Measurements from ENCODE around the gene METRN.

Gene METRN

DNA sequence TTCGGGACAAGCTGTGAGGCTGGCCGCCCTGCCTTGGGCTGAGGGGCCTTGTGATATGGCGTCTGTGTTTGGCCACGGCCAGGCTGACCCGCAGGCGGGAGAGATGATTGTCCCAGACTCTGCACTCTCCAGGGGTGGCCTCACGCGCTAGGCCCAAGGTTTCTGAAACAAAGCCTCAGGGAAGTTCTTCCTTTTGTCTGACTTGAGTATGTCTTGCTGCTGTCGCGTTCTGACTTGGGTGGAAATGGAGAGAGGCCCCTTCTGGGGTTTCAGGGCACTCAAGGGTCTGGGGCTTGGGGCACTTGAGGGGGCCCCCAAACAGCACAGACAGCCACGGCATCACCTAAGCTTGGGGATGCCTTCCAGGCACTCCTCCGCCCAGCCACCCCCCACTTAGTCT lies 3.8 kb upstream of the METRN start:
- DNase-seq: no peak

DNA sequence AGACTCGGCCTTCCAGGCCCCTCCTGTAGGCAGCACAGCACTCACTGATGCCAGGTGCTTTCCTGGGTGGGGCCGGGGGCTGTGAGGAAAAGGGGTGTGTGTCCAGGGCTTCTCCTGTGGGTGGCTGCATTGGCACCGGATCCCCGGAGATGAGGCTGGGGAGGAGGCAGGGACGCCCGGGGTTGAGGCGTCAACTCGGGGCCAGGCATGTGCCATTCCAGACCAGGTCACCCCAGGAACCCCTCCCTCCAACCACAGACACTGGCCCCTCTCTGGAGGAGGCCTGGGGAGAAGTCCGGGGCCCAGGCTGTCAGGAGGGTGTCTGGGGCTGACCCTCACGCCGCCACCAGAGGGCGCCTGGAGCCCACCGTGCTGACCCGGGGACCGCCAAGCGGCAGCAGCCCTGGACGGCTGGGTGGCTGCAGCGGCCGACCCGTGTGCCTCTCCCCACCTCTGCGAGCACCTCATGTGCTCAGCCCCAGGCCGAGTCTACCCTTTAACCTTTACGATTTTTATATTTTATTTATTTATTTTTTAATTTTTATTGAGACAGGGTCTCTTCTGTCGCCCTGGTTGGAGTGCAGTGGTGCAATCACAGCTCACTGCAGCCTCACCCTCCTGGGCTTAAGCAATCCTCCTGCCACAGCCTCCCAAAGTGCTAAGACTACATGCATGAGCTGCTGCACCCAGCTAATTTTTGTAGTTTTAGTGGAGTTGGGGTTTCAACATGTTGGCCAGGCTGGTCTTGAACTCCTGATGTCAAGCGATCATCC lies 3.2 kb upstream of the METRN start:
- peak; percentile 92 for DNase-seq

- DNase-seq: peak; percentile 81
Observed at GRCh38 chr16:712740-713250, 2.1 kb upstream of the METRN start.

GRCh38 chr16:714079-714478 lies 839 bp upstream of the METRN start:
- no peak for DNase-seq

DNA sequence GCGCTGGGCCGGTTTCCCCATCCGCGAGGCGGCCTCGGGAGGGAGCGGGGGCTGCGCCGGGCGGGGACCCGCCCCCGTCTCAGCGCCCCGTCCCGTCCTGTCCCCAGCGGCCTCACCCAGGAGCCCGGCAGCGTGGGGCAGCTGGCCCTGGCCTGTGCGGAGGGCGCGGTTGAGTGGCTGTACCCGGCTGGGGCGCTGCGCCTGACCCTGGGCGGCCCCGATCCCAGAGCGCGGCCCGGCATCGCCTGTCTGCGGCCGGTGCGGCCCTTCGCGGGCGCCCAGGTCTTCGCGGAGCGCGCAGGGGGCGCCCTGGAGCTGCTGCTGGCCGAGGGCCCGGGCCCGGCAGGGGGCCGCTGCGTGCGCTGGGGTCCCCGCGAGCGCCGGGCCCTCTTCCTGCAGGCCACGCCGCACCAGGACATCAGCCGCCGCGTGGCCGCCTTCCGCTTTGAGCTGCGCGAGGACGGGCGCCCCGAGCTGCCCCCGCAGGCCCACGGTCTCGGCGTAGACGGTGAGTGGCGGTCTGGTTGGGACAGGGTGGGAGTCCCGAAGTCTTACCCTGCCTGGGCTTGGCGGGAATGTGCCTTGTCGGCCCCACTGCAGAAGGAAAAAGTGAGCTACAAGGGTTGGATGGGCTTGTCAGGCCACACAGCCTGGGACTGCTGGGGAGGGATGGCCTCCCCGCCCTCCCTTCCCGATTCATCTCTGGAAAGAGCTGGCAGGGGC lies 720 bp downstream of the METRN start:
- DNase-seq: peak; percentile 68

GRCh38 chr16:716200-716568 lies 1.3 kb downstream of the METRN start:
- no peak for DNase-seq

- no peak for DNase-seq
Observed at GRCh38 chr16:716768-717325, 1.9 kb downstream of the METRN start.

GRCh38 chr16:717450-718245 lies 2.7 kb downstream of the METRN start:
- no peak for DNase-seq

DNA sequence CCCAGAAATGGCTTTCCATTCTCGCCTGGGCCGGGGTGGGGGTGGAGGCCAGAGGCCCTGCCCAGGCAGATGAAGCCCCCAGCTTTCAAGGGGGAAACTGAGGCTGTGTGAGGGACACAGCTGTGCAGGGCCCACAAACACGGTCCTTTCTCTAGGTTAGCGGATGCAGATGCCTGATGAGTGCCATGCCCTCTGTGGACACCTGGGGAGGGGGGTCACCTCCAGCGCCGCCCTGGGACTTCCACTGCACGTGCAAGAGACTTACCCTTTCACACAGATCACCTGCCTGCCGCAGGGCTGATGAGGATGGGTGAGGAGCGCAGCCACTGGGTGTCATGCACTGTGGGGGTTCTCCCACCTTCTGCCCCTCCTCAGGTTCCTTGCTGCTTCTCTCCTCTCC lies 3.5 kb downstream of the METRN start:
- DNase-seq: no peak

DNA sequence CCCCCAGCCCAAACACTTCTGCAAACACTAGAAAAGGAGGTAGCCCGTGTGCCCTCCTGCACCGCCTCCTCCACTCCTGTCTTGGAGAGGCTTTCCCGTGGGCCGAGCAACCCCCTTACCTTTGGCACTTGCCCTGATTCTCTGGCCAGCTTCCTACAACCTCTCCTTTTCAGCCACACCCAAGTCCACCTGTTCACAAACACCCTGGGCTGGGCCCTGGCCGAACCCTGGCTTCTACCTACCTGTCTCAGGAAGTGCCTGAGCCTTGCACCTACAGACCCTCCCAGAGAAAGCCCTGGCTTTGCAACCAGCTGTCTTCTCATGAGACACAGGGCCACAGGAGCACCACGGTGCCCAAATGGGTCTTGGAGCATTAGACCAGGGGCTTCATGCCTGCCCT lies 4.0 kb downstream of the METRN start:
- DNase-seq: no peak

- DNase-seq: no peak
Observed at GRCh38 chr16:719815-720446, 5.0 kb downstream of the METRN start.

DNA sequence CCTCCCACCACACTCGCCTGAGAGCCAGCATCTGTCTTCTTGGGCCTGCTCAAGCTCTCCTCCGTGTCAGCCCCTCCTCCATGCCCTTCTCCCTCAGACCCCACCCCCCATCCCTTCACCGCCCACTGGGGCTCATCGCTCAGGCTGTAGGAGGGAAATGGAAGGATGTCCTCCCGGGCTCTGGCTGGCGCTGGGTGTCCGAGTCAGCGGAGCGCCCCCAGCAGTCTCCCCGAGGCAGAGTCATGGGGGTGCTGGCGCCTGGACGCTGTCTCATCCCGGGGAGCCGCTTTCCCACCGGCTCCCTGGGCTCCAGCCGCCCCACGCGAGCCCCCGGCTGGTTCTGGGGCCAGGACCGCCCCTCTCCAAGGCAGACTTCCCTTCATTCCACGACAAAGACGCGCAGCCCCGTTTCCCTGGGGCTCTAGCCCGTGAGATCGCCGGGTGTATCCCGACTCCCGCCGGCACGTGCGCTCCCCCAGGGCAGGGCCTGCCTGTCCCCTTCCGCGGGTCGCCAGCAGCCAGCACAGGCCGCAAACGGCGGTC lies 5.6 kb downstream of the METRN start:
- peak; percentile 70 for DNase-seq

GRCh38 chr16:720990-721764 lies 6.3 kb downstream of the METRN start, which contains the start of gene ANTKMT:
TSS of gene ANTKMT (plus strand) at chr16:721146. CDS start at chr16:721275, 129 bp downstream.
- peak; percentile 90 for DNase-seq

DNA sequence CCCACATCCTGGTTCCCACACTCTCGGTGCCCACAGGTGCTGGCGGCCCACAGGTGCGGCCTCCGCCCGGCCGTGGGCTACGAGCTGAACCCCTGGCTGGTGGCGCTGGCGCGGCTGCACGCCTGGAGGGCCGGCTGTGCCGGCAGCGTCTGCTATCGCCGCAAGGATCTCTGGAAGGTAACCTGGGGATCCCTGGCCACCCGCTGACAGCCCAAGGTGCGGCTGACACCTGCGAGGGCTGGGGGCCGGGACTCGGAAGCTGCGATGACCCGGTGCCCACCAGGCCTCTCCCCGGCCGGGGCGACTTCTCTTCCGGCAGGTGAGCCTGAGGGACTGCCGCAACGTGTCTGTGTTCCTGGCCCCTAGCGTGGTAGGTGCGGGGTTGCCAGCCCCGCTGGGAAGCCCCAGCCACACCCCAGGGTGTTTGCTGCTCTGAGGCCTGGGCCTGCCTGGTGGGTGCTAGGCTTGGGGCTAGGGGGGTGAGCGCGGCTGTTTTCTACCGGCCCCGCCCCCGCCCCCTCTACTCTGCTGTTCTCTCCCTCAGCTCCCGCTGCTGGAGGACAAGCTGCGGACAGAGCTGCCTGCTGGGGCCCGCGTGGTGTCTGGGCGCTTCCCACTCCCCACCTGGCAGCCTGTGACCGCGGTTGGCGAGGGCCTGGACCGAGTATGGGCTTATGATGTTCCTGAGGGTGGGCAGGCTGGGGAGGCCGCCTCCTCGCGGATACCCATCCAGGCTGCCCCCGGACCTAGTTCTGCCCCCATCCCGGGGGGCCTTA lies 7.0 kb downstream of the METRN start:
- DNase-seq: no peak

DNA sequence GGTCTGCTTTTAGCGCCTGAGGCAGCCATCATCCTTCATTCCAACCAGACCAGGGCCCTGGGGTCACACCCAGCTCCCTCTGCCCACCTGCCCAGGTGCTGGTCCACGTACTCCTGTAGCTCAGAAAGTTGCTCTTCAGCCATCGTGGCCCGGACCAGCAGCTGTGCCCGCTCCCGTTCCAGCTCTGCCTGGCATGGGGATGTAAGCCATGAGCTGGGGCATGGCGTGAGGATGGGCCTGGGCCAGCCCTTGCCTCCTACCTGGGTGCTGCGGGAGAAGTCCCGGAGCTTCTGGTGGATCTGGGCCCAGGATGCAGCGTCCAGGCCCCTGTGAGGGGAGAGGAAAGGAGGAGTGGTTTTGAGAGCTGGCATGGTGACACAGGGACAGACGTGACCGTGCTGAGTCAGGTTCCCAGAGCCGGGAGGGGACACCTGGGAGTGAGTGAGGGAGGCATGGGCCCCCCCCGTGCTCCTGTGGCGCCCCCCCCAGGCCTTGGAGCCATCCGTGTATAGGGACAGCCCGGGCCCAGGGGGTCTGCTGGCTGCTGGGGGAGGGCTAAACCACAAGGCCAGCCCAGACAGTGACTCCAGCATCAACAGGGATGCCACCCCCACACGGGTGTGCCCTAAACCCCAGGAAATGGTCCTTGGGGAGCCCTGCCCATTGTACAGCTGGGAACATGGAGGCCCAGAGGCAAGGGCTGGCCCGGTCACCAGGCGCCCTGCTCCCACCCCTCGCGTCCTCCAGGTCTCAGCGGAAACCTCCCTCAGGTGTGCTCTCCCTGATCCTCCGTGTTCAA lies 8.1 kb downstream of the METRN start:
- no peak for DNase-seq

DNA sequence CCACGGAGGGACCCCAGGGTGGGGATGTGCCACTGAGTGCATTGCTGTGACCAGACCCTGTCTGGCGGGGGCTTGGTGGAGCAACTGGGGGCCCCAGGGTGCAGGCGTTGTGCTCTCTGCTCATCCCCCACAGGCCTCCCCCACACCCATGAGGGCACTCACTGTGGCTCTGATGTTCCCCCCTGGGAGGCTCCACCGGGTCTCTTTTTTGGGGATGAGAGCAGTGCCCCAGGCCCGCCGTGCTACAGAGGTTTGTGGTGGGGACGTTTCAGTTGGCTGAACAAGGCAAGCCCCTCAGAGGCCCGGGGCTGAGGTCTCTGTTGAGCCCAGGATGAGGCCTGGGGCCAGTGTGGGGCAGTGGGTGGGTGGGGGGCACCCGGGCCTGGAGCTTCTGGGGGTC lies 8.8 kb downstream of the METRN start:
- no peak for DNase-seq

DNA sequence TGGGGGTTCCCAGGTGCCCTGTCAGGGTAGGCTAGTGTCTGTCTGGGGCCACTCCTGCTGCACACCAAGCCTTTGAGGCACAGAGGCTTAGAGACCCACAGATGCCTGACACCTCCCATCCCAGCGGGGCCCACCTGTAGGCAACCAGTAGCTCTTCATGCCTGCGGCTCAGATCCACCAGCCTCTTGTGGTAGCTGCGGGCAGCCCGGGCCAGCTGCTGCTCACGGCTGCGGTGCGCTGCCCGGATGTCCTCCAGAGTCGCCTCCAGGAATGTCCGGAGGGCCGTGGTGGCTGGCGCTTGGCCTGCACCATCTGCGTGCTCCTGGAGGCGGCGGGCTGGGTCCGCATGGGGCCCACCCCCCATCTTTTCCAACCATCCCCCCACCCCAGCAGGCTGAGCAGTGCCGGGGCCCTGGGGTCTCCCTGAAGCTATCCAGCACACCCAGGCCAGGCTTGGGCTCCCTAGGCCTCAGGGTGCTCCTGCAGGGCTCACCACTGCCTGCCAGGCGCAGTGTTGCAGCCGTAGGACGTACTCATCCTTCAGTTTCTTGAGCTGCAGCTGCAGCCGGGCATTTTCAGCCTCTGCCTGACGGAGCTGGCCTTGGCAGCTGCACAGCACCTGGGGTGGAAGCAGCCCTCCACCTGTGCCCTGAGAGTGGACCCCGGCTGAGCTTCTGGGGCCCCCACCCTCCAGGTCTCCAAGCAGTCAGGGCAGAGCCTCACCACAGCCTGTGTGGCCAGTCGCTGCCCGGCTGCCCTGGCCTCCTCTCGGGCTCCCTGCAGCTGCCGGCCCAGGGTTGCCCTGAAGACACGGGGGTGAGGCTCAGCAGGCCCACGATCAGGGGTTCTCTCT lies 9.5 kb downstream of the METRN start:
- no peak for DNase-seq

DNA sequence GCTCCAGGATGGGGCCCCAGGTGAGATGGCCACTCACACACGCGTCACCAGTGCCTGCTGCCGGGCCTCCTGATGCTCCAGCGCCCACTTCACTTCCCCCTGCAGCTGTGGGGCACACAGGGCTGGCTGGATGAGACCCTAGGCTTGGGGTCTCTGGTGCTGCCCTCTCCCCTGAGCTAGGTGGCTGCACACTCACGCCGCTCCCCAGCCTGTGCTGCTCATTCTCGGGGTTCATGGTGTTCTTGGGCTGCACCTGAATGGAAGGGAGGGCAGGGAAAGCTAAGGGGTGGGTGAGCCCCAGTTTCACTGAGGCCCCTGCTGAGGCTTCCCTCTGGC lies 10.1 kb downstream of the METRN start:
- DNase-seq: no peak

All from activated effector memory CD4-positive, alpha-beta T cell treated with anti-CD3 and anti-CD28 coated beads, Interleukin-2, amount 50 U/mL, for 16 hours (primary cell).